DND-41 (cell line): Measurements from ENCODE around the gene ARPP21.
A peak's percentile ranks its signal among the peaks of the same experiment; 100 is the strongest.

Source experiments
- ATAC-seq: fragments of 200-7000 bp; cut with Tn5 transposase; 3 replicates; pipeline ENCODE4 v1.9.1; 2021; ENCODE audit warnings: low read depth; ENCODE audit not compliant: insufficient read depth
- DNase-seq: peaks from one replicate; pipeline ENCODE4 v3.0.0-alpha.2; 2020
- H2AFZ ChIP-seq: 2 replicates; pipeline ENCODE4 v1.6.0; 2012; ENCODE audit warnings: low read depth, low read length
- H3K27ac ChIP-seq: 2 replicates; pipeline ENCODE4 v1.5.1; 2012; ENCODE audit warnings: low read length, inconsistent platforms
- H3K27me3 ChIP-seq: fragments of 200-600 bp; sonication (generic); 2 replicates; pipeline ENCODE4 v1.6.0; 2012; ENCODE audit warnings: low read length, mild to moderate bottlenecking, inconsistent platforms; ENCODE audit not compliant: insufficient read depth, poor library complexity
- H3K36me3 ChIP-seq: 2 replicates; pipeline ENCODE4 v1.5.1; 2012; ENCODE audit warnings: low read length, inconsistent platforms; ENCODE audit not compliant: insufficient read depth
- H3K4me1 ChIP-seq: 2 replicates; pipeline ENCODE4 v1.5.1; 2012; ENCODE audit warnings: mild to moderate bottlenecking, low read length; ENCODE audit not compliant: insufficient read depth
- H3K4me2 ChIP-seq: 2 replicates; pipeline ENCODE4 v1.6.0; 2012; ENCODE audit warnings: mild to moderate bottlenecking, moderate library complexity, low read length, inconsistent platforms; ENCODE audit not compliant: insufficient read depth
- H3K4me3 ChIP-seq, 2 experiments: fragments of 200-600 bp in 1 of 2; shearing (Covaris generic) in 1 of 2; 2 replicates each; pipeline ENCODE4 v1.5.1; 2012 to 2016; ENCODE audit warnings: inconsistent platforms in 2 of 2, low read length in 2 of 2, mild to moderate bottlenecking in 2 of 2, low read depth in 1 of 2, moderate library complexity in 1 of 2
- H3K79me2 ChIP-seq: 2 replicates; pipeline ENCODE4 v1.6.0; 2012; ENCODE audit warnings: low read length, inconsistent platforms; ENCODE audit not compliant: insufficient read depth
- H3K9ac ChIP-seq: 2 replicates; pipeline ENCODE4 v1.6.0; 2012; ENCODE audit warnings: low read depth, mild to moderate bottlenecking, inconsistent platforms, low read length, moderate library complexity
- H3K9me3 ChIP-seq: 2 replicates; pipeline ENCODE4 v1.5.1; 2012; ENCODE audit warnings: low read length, moderate library complexity, mild to moderate bottlenecking, inconsistent platforms; ENCODE audit not compliant: insufficient read depth, severe bottlenecking
- H4K20me1 ChIP-seq: 2 replicates; pipeline ENCODE4 v1.6.0; 2012; ENCODE audit warnings: low read length; ENCODE audit not compliant: insufficient read depth
- EZH2 ChIP-seq: IDR thresholded peaks from 3 replicates; pipeline ENCODE4 v1.6.1; 2012; ENCODE audit warnings: borderline replicate concordance, low read depth, mild to moderate bottlenecking, moderate library complexity, low read length, inconsistent platforms; ENCODE audit not compliant: severe bottlenecking
- TF ChIP-seq, protein P1 (sequence below): IDR thresholded peaks from 2 replicates; pipeline ENCODE4 v1.5.1; 2012; ENCODE audit warnings: borderline replicate concordance, low read length, moderate library complexity, mild to moderate bottlenecking; ENCODE audit not compliant: poor library complexity, severe bottlenecking; ENCODE audit errors: extremely low read depth

Gene ARPP21

DNA sequence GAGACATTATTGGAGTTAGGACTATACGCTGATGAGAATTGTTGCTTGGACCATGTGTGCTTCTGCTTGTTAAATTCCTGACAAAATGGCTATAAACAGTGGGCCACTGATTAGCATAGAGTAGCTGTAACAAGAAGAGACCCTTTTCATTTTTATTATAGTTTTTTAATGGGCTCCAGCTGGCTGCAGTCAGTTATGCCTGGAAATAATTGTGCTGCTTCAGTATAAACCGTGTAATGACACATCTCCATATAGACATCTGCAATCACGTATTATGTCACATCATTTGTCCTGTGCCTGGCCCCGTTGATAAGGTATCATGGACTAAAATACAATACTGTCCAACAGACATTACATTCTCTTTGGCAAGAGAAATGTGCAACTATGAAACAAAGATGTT, 50.9 kb downstream of the ARPP21 start:
- DNase-seq (no peak), ATAC-seq (no peak)
- no peak overlapping the region for H3K9ac ChIP-seq
- H4K20me1 ChIP-seq, result peaks cover 14% of the 10 kb centered on the region; the same call in 1 of the 2 replicates
- no peaks in the 10 kb centered on the region for H3K9me3 ChIP-seq
- H3K36me3 ChIP-seq, result peaks cover 98% of the 10 kb centered on the region
- H3K27ac ChIP-seq, result no peak overlapping the region
- no peaks in the 10 kb centered on the region for H3K4me1 ChIP-seq
- no peak overlapping the region for H3K4me3 ChIP-seq
- TF ChIP-seq EZH2, result no peak
- TF ChIP-seq, protein P1, sequence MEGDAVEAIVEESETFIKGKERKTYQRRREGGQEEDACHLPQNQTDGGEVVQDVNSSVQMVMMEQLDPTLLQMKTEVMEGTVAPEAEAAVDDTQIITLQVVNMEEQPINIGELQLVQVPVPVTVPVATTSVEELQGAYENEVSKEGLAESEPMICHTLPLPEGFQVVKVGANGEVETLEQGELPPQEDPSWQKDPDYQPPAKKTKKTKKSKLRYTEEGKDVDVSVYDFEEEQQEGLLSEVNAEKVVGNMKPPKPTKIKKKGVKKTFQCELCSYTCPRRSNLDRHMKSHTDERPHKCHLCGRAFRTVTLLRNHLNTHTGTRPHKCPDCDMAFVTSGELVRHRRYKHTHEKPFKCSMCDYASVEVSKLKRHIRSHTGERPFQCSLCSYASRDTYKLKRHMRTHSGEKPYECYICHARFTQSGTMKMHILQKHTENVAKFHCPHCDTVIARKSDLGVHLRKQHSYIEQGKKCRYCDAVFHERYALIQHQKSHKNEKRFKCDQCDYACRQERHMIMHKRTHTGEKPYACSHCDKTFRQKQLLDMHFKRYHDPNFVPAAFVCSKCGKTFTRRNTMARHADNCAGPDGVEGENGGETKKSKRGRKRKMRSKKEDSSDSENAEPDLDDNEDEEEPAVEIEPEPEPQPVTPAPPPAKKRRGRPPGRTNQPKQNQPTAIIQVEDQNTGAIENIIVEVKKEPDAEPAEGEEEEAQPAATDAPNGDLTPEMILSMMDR, result no peak
- H3K79me2 ChIP-seq, result peaks cover 99% of the 10 kb centered on the region
- H3K4me2 ChIP-seq, result no peak overlapping the region
- no peaks in the 10 kb centered on the region for H3K27me3 ChIP-seq
- no peak overlapping the region for H2AFZ ChIP-seq

DNA sequence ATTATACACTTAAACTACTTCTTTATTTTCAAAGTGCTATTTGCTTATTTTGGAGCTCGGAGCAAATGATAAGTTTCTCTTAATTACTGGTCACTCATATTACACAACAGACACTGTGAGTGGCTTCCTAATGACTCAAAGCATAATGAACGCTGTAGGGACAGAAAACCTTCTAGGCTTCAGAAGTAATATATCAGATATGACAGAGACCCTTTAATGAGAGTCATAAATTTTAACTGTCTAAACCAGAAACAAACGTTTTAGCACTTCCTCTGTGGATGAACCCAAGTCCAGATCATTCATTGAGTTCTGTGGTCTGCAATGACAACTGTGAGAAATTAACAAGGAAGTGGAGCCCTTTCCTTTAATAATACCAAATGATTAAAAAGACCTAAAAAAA, 66.6 kb downstream of the ARPP21 start:
- H3K9me3 ChIP-seq, result no peaks in the 10 kb centered on the region
- H4K20me1 ChIP-seq, result peaks cover 16% of the 10 kb centered on the region
- no peak for TF ChIP-seq EZH2
- TF ChIP-seq, protein P1, result no peak
- peaks cover 100% of the 10 kb centered on the region for H3K36me3 ChIP-seq
- H2AFZ ChIP-seq, result no peak overlapping the region
- peaks cover 99% of the 10 kb centered on the region for H3K79me2 ChIP-seq
- no peaks in the 10 kb centered on the region for H3K4me1 ChIP-seq
- DNase-seq (no peak), ATAC-seq (no peak)
- no peak overlapping the region for H3K4me3 ChIP-seq
- no peak overlapping the region for H3K9ac ChIP-seq
- no peaks in the 10 kb centered on the region for H3K27me3 ChIP-seq
- H3K4me2 ChIP-seq, result no peak overlapping the region
- peak overlapping the region; percentile 29; the same call in 1 of the 2 replicates for H3K27ac ChIP-seq

DNA sequence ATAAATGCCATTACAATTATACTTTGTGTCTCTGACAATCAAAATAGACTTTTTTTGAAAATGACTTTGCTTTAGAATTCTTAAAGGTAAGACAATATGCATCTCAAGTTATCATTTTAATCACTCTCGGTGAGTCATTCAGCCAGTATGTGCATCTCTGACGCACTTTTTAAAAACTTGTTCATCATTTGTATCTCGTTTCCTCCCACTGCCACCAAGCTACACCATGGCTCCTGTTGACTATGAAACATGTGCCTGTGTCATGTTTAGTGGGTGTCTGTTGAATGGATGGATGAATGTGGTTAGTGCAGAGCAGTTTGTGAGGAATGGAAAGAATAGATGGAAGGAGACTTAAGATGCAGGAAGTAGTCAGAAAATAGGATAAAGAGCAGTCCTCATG, 68.6 kb downstream of the ARPP21 start:
- H3K4me1 ChIP-seq, result no peaks in the 10 kb centered on the region
- H2AFZ ChIP-seq, result no peak overlapping the region
- no peak overlapping the region for H3K4me2 ChIP-seq
- peaks cover 99% of the 10 kb centered on the region for H3K36me3 ChIP-seq
- ATAC-seq (no peak), DNase-seq (no peak)
- H3K4me3 ChIP-seq, result no peak overlapping the region
- no peaks in the 10 kb centered on the region for H3K9me3 ChIP-seq
- H3K27ac ChIP-seq, result peak overlapping the region; percentile 15; the same call in 1 of the 2 replicates
- peaks cover 16% of the 10 kb centered on the region for H4K20me1 ChIP-seq
- no peak overlapping the region for H3K9ac ChIP-seq
- H3K27me3 ChIP-seq, result no peaks in the 10 kb centered on the region
- TF ChIP-seq, protein P1, result no peak
- no peak for TF ChIP-seq EZH2
- H3K79me2 ChIP-seq, result peaks cover 98% of the 10 kb centered on the region
